AG04449 (cell line): ENCODE data around the gene NUP85.

Source experiments
- CTCF ChIA-PET: fragments of 350-600 bp; formaldehyde crosslinking; extraction: SDS; loops from one replicate; lab custom pipeline; 2021; ENCODE audit warnings: antibody characterized with exemption; lab: Yijun Ruan, JAX
- POLR2A ChIA-PET: fragments of 400-600, 350-600 bp; formaldehyde crosslinking; extraction: SDS; loops from one replicate; lab custom pipeline; 2020; ENCODE audit warnings: antibody characterized with exemption, inconsistent platforms; lab: Yijun Ruan, JAX
- DNase-seq: peaks from one replicate; pipeline ENCODE4 v3.0.0-alpha.2; 2010; ENCODE audit warnings: low read depth, low spot score
- H3K4me3 ChIP-seq: 2 replicates; pipeline ENCODE4 v1.5.1; 2011; ENCODE audit warnings: low read depth, mild to moderate bottlenecking, control low read depth, low read length
- TF ChIP-seq, protein P1 (sequence below): IDR thresholded peaks from one replicate; pipeline ENCODE4 v1.5.1; 2011; ENCODE audit warnings: mild to moderate bottlenecking, moderate library complexity, low read length, control low read depth, inconsistent platforms; ENCODE audit not compliant: insufficient read depth; ENCODE audit errors: missing control alignments

NUP85 gene

GRCh38 chr17:75269844-75270217 is 64.4 kb downstream of the NUP85 start:
- TF ChIP-seq, protein P1, sequence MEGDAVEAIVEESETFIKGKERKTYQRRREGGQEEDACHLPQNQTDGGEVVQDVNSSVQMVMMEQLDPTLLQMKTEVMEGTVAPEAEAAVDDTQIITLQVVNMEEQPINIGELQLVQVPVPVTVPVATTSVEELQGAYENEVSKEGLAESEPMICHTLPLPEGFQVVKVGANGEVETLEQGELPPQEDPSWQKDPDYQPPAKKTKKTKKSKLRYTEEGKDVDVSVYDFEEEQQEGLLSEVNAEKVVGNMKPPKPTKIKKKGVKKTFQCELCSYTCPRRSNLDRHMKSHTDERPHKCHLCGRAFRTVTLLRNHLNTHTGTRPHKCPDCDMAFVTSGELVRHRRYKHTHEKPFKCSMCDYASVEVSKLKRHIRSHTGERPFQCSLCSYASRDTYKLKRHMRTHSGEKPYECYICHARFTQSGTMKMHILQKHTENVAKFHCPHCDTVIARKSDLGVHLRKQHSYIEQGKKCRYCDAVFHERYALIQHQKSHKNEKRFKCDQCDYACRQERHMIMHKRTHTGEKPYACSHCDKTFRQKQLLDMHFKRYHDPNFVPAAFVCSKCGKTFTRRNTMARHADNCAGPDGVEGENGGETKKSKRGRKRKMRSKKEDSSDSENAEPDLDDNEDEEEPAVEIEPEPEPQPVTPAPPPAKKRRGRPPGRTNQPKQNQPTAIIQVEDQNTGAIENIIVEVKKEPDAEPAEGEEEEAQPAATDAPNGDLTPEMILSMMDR = no peak
- DNase-seq = no peak
- CTCF ChIA-PET = interaction anchor here (1.0 to 6.7 kb wide), 22 partner anchors 8 to 480 kb away, joined by 3 to 135 read pairs (median 12); partner anchors contain the start of genes GGA3, GRB2, MRPS7 and SLC25A19
- peak overlapping the region; percentile 83 for H3K4me3 ChIP-seq
- POLR2A ChIA-PET = interaction anchor here (0.7 to 2.9 kb wide), 4 partner anchors 8 to 136 kb away, joined by 6 to 25 read pairs (median 18); partner anchors contain the start of genes GGA3, GRB2, MRPS7 and SLC25A19

GRCh38 chr17:75270218-75270965 is 64.9 kb downstream of the NUP85 start:
- POLR2A ChIA-PET = interaction anchor here (0.6 to 2.9 kb wide), 5 partner anchors 9 to 135 kb away, joined by 3 to 25 read pairs (median 12); partner anchors contain the start of genes GGA3, GRB2, MRPS7 and SLC25A19

GRCh38 chr17:75270966-75271232 is 65.4 kb downstream of the NUP85 start, which contains the start of gene MIF4GD:
Gene MIF4GD (minus strand): TSS chr17:75271231. CDS start chr17:75270195, 1,036 bp downstream.
- TF ChIP-seq, protein P1 = no peak
- DNase-seq = no peak
- POLR2A ChIA-PET = interaction anchor here (0.6 to 2.9 kb wide), 5 partner anchors 9 to 135 kb away, joined by 3 to 25 read pairs (median 12); partner anchors contain the start of genes GGA3, GRB2, MRPS7 and SLC25A19
- CTCF ChIA-PET = interaction anchor here (0.6 to 6.7 kb wide), 67 partner anchors 9 to 483 kb away, joined by 3 to 135 read pairs (median 5); partner anchors contain the start of genes GGA3, GRB2, MRPS7 and SLC25A19
- peak within 1 kb of the TSS; percentile 83 for H3K4me3 ChIP-seq

More at GRCh38 chr17:75270218-75270965, 64.9 kb downstream of the NUP85 start:
- peak overlapping the region; percentile 83 for H3K4me3 ChIP-seq
- no peak for DNase-seq
- CTCF ChIA-PET = interaction anchor here (0.5 to 6.7 kb wide), 68 partner anchors 9 to 483 kb away, joined by 3 to 135 read pairs (median 4); partner anchors contain the start of genes GGA3, GRB2, MRPS7 and SLC25A19
- TF ChIP-seq, protein P1 = peak; percentile 51

- POLR2A ChIA-PET = interaction anchor here (0.6 to 2.9 kb wide), 5 partner anchors 10 to 134 kb away, joined by 3 to 25 read pairs (median 12); partner anchors contain the start of genes GGA3, GRB2, MRPS7 and SLC25A19
- H3K4me3 ChIP-seq = peak overlapping the region; percentile 71
- DNase-seq = no peak
- CTCF ChIA-PET = interaction anchor here (0.6 to 6.7 kb wide), 65 partner anchors 10 to 482 kb away, joined by 3 to 135 read pairs (median 5); partner anchors contain the start of genes GGA3, GRB2, MRPS7 and SLC25A19
- TF ChIP-seq, protein P1 = peak; percentile 68
These were observed 65.9 kb downstream of the NUP85 start for GRCh38 chr17:75271233-75271954.

GRCh38 chr17:75271955-75272847 is 66.7 kb downstream of the NUP85 start:
- DNase-seq = no peak
- POLR2A ChIA-PET = interaction anchor here (2.7 to 2.9 kb wide), 2 partner anchors 10 to 133 kb away, joined by 12 to 25 read pairs; partner anchors contain the start of genes GGA3, GRB2 and MRPS7

More at GRCh38 chr17:75271955-75272847, 66.7 kb downstream of the NUP85 start:
- CTCF ChIA-PET = interaction anchor here (0.8 to 6.7 kb wide), 20 partner anchors 9 to 240 kb away, joined by 3 to 135 read pairs (median 14); partner anchors contain the start of genes GGA3, GRB2, MRPS7 and SLC25A19
- TF ChIP-seq, protein P1 = no peak
- peak overlapping the region; percentile 71 for H3K4me3 ChIP-seq
